ENCODE measurements around the gene ZNF662.

The ZNF662 gene

DNA sequence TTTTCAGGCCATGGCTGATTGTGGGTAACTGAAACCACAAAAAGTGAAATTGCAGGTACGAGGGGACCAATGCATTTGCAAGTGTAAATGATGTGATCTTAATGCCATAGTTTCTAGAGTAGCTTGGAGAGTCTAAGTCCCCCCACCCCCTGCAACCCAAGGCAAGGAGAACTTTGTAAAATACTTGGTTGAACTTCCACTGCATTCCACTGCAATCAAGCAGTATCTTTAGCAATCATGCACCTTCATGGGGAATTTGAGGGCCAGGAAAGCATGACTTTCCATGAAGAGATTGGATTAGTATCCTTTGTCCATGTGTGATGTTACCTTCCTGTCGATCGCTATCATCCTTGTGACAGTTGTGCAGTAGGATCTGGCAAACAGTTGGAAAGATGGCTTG is 18.9 kb upstream of the ZNF662 start:
- DNase-seq (ENCODE audit: low spot score) = no peak

GRCh38 chr3:42891042-42891441 is 14.9 kb upstream of the ZNF662 start:
- DNase-seq (ENCODE audit: low spot score) = no peak

- no peak for DNase-seq (ENCODE audit: low spot score)
Observed at GRCh38 chr3:42892169-42892568, 13.8 kb upstream of the ZNF662 start.

DNA sequence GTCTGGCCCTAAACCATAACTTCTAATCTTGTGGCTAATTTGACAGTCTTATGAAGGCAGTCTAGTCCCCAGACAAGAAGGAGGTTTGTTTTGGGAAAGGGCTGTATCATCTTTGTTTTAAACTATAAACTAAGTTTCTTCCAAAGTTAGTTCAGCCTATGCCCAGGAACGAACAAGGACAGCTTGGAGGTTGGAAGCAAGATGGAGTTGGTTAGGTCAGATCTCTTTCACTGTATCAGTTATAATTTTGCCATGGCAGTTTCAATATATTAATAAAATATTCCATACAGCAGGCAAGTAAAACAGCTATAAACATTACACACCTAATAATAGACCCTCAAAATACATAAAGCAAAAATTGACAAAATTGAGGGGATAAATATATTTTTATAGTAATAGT is 13.1 kb upstream of the ZNF662 start:
- no peak for DNase-seq (ENCODE audit: low spot score)

- DNase-seq (ENCODE audit: low spot score) = no peak
Observed at GRCh38 chr3:42894698-42895579, 11.0 kb upstream of the ZNF662 start.

DNA sequence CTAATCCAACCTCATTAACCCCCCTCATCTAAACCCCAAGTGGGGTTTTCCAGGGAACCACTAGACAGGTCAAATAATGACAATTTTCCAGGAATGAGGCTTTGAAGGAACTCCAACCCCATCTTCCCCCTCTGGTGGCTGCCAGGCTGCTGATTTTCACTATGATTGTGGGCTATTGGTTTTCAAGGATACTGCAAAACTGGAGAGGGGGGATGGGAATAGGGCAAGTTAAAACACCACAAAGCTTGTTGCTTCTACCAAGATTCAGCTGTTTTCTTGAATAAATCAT is 10.4 kb upstream of the ZNF662 start:
- no peak for DNase-seq (ENCODE audit: low spot score)

GRCh38 chr3:42898896-42899675 is 6.9 kb upstream of the ZNF662 start:
- DNase-seq (ENCODE audit: low spot score) = no peak

DNA sequence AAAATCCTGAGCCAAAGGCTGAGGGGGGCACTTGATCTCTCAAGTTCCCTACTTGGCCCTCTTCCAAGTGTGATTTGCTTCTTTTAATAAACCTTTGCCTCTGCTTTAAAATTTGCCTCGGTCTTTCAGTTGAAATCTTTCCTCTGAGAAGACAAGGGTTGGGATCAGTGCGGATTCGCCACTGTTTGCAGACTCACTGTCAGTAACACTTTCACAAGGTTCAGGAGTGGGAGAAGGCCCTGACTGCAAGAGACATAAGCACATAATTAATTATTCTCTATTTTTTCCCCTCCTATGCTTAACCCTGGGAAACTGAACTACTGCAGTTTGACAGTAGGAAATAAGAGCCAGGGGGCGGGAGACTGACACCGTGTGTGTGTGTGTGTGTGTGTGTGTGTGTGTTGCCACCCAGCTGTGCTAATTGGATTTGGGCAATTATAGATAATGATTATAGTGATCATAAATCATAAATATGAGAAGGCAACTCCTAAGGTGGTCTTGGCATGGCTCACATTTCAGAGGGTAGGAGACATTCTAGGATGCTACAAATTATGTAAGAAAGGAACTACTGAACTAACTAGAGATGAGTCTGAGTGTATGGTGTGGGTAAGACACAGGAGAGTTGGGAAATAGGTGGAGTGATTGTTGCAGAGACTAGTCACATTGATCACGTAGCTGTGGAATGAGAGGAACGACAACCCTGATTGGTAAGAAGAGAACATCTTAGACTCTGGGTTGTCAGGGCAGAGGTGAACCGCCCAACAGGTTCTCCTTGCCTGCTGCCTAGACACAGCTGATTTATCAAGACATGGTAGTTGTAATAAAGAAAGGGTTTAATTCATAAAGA is 5.5 kb upstream of the ZNF662 start:
- no peak for DNase-seq (ENCODE audit: low spot score)

GRCh38 chr3:42901073-42901415 is 4.9 kb upstream of the ZNF662 start:
- DNase-seq (ENCODE audit: low spot score) = no peak

DNA sequence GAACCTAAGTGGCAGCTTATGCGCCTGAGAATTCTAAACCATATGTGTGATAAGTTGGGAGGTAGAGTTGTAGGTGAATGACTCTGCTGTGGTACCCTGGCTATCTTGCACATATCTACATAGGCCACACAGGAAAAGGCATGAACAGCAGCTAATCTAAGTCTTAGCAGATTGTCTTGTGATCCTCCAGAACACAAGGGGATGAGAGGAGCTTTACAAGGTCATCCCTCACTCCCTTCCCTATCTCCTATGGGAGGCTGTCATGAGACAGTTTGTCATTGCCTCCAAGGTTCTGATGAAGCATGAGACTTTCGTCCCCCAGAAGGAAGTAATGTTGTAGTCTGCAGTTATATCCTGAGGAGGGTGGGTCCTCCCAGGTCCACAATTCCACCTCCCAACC is 3.7 kb upstream of the ZNF662 start:
- no peak for DNase-seq (ENCODE audit: low spot score)

- DNase-seq (ENCODE audit: low spot score) = no peak
Observed at GRCh38 chr3:42904076-42904475, 1.9 kb upstream of the ZNF662 start.

DNA sequence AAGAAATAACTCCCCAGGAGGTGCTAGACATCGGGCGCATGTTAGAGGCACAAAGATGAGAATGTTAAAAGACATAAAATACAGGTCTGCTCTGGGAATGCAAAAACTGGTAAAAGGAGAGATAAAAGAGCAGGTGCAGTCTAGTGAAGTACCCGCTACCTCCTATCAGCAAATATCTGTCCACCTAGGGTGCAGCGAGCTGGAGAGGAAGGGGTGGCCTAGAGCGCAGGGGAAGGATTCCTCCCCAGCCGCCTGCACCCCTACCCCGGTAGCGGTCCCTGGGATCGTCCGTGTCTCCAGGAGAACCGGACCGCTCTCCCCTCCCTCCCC is 237 bp upstream of the ZNF662 start:
- no peak for DNase-seq (ENCODE audit: low spot score)

- DNase-seq (ENCODE audit: low spot score) = no peak
Observed at GRCh38 chr3:42906848-42907183, 874 bp downstream of the ZNF662 start.

DNA sequence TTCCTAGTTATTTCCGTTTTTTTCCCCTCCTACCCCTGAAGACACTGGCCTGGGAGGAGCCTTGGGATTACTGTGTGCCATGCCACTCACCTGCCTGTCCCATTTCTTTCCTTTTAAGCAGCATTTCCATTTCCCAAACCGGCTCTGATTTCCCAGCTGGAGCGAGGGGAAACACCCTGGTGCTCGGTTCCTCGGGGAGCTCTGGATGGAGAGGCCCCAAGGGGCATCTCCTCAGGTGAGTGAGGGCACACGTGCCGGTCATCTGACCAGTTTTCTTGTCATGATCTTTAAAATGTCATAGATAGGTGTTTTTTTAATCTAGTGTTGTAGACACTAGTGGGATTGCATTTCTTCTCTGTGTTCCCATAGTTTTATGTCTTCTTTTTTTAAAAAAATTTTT is 2.7 kb downstream of the ZNF662 start:
- no peak for DNase-seq (ENCODE audit: low spot score)

- DNase-seq (ENCODE audit: low spot score) = no peak
Observed at GRCh38 chr3:42911551-42911950, 5.6 kb downstream of the ZNF662 start.

- no peak for DNase-seq (ENCODE audit: low spot score)
Observed at GRCh38 chr3:42914771-42915515, 9.0 kb downstream of the ZNF662 start.

DNA sequence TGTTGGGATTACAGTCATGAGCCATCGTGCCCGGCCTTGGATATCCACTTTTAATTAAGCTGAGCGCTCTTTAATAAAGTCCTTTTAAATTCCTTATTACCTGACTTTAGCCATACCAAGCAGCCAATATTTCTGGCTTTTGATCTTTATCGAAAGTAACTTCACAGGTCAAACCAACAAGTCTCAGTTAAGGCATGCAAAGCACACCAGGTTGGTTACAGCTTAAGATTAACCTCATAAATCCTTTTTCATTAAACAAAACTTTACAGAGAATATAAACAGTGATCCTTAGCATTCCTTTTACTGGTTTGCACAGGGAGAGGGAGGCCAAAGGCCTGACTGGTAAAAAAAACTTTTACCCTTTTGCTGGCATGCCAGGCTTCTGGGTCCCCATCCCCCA is 17.7 kb downstream of the ZNF662 start:
- no peak for DNase-seq (ENCODE audit: low spot score)

GRCh38 chr3:42926310-42926709 is 20.4 kb downstream of the ZNF662 start:
- no peak for DNase-seq (ENCODE audit: low spot score)

DNA sequence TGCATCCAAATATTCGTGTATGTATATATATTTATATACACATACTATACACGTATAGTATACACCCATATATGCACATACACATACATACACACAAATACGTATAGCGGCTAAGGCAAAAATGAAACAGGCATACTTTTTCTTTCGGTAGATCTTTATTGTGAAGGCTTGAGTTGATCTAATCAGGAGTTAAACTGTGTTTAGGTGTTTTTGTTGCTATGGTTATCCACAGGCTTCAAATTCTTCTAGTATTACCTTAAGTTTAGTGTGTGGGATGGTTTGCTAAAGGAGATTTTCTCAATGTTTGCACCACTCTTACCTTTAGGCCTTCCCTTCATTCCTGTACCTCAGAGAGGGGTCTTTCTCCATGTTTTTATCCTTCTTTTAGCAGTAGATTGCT is 28.2 kb downstream of the ZNF662 start:
- DNase-seq (ENCODE audit: low spot score) = no peak

DNA sequence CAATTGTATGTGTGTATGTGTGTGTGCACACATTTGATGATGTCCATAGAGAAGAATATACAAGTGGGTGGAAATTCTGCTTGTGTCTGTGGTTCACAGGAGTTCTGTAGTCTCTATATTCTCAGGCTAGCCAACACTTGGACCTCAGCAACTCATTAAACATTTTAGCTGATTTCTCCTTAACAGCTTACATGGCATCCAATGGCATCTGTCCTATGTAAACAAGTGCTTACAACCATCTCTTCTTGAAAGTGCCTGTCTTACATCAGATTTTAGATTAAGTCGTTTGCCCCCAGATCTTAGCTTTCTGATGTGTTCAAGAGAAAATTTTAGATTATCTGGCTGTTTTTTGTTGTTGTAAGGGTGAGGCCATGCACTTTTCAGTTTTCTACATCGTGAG is 29.0 kb downstream of the ZNF662 start:
- DNase-seq (ENCODE audit: low spot score) = no peak

GRCh38 chr3:42935472-42935871 is 29.5 kb downstream of the ZNF662 start:
- DNase-seq (ENCODE audit: low spot score) = no peak

Measured in left forelimb (tissue), 1 donor.